Gastroesophageal sphincter (tissue), 4 donors: ENCODE measurements around the gene FBXW5. TPM values are rescaled to one million over a fixed set of nuclear protein-coding genes. Genes with fewer than 3 reads are reported as not detected.

Experiments used
- ATAC-seq: fragments of 150-250 bp; one replicate; pipeline ENCODE4 v1.9.1; 2016; ENCODE audit warnings: mild to moderate bottlenecking, moderate library complexity
- H3K27ac ChIP-seq, 4 donors: fragments of 200-600 bp; sonication (generic) in 3 of 4; 1 replicate in 3 of 4; 2 replicates in 1 of 4; pipeline ENCODE4 v1.5.1; 2016 to 2019
- H3K27me3 ChIP-seq: fragments of 200-600 bp; sonication (generic); one replicate; pipeline ENCODE4 v1.5.1; 2019
- H3K36me3 ChIP-seq, 2 donors: fragments of 200-600 bp; sonication (generic); one replicate each; pipeline ENCODE4 v1.5.1; 2019; ENCODE audit warnings: control low read depth in 1 of 2
- H3K4me1 ChIP-seq, 3 donors: fragments of 200-600 bp; sonication (generic); 1 replicate in 2 of 3; 2 replicates in 1 of 3; pipeline ENCODE4 v1.5.1; 2016 to 2019; ENCODE audit warnings: control low read depth in 2 of 3
- H3K4me3 ChIP-seq, 2 donors: fragments of 200-600 bp; sonication (generic); one replicate each; pipeline ENCODE4 v1.5.1; 2019; ENCODE audit warnings: mild to moderate bottlenecking in 1 of 2, moderate library complexity in 1 of 2
- H3K9me3 ChIP-seq, 3 donors: fragments of 200-600 bp; sonication (generic); one replicate each; pipeline ENCODE4 v1.5.1; 2017 to 2019; ENCODE audit warnings: control low read depth in 2 of 3
- EP300 ChIP-seq: sonication (generic); formaldehyde crosslinking; IDR thresholded peaks from one replicate; pipeline ENCODE4 v1.6.1; 2017; ENCODE audit warnings: antibody characterized with exemption, mild to moderate bottlenecking
- POLR2A ChIP-seq, 2 donors: fragments of 450-650 bp; IDR thresholded peaks; one replicate each; pipeline ENCODE4 v1.6.1; 2017; ENCODE audit warnings: antibody characterized with exemption in 2 of 2, mild to moderate bottlenecking in 2 of 2, moderate library complexity in 1 of 2
- POLR2AphosphoS5 ChIP-seq: sonication (generic); formaldehyde crosslinking; IDR thresholded peaks from one replicate; pipeline ENCODE4 v1.6.1; 2017; ENCODE audit warnings: antibody characterized with exemption
- WGBS, 2 donors: methylation state at CpG; one replicate each; pipeline ENCODE4 v1.1.5; 2018; ENCODE audit warnings: low coverage in 1 of 2; 5-methylcytosine and 5-hydroxymethylcytosine counted together
- total RNA-seq, 4 donors: library from RNA; depleted of rRNA; stranded (reverse); fragments of >200 nt; gene quantifications; one replicate each; pipeline ENCODE4 v1.1.0, GENCODE V29; 2016
- TF ChIP-seq, protein P1 (sequence below), 4 experiments: fragments of 200-600 bp in 2 of 4; fragments of 450-650 bp in 2 of 4; sonication (generic) in 1 of 4; IDR thresholded peaks; one replicate each; pipeline ENCODE4 v1.5.1; 2017 to 2019; ENCODE audit warnings: antibody characterized with exemption in 4 of 4, mild to moderate bottlenecking in 2 of 4, moderate library complexity in 2 of 4

FBXW5 gene
- total RNA-seq, 4 donors from 2014 or later, result 171 to 310 (median 236) TPM

- peaks cover 16% of the 10 kb centered on the region for H3K27me3 ChIP-seq
- H3K36me3 ChIP-seq, result no peaks in the 10 kb centered on the region
- no peak for ATAC-seq
- TF ChIP-seq POLR2A (IDR thresholded peaks at IDR 0.05) (no peak), POLR2AphosphoS5 (no peak), EP300 (no peak)
- TF ChIP-seq, protein P1, sequence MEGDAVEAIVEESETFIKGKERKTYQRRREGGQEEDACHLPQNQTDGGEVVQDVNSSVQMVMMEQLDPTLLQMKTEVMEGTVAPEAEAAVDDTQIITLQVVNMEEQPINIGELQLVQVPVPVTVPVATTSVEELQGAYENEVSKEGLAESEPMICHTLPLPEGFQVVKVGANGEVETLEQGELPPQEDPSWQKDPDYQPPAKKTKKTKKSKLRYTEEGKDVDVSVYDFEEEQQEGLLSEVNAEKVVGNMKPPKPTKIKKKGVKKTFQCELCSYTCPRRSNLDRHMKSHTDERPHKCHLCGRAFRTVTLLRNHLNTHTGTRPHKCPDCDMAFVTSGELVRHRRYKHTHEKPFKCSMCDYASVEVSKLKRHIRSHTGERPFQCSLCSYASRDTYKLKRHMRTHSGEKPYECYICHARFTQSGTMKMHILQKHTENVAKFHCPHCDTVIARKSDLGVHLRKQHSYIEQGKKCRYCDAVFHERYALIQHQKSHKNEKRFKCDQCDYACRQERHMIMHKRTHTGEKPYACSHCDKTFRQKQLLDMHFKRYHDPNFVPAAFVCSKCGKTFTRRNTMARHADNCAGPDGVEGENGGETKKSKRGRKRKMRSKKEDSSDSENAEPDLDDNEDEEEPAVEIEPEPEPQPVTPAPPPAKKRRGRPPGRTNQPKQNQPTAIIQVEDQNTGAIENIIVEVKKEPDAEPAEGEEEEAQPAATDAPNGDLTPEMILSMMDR (IDR thresholded peaks at IDR 0.05), result no peak
- peaks cover 0 to 3% (median 0%) of the 10 kb centered on the region in 3 donors for H3K4me1 ChIP-seq
- 73% methylated on average over 4 of the region's 19 CpGs; no CpG with 5 or more reads in 1 of the 2 donors for WGBS, 2 donors
- no peak overlapping the region for H3K27ac ChIP-seq
- H3K9me3 ChIP-seq, result no peaks in the 10 kb centered on the region
- H3K4me3 ChIP-seq, result no peak overlapping the region
These were observed 15.8 kb upstream of the FBXW5 start for GRCh38 chr9:136960212-136960937.

DNA sequence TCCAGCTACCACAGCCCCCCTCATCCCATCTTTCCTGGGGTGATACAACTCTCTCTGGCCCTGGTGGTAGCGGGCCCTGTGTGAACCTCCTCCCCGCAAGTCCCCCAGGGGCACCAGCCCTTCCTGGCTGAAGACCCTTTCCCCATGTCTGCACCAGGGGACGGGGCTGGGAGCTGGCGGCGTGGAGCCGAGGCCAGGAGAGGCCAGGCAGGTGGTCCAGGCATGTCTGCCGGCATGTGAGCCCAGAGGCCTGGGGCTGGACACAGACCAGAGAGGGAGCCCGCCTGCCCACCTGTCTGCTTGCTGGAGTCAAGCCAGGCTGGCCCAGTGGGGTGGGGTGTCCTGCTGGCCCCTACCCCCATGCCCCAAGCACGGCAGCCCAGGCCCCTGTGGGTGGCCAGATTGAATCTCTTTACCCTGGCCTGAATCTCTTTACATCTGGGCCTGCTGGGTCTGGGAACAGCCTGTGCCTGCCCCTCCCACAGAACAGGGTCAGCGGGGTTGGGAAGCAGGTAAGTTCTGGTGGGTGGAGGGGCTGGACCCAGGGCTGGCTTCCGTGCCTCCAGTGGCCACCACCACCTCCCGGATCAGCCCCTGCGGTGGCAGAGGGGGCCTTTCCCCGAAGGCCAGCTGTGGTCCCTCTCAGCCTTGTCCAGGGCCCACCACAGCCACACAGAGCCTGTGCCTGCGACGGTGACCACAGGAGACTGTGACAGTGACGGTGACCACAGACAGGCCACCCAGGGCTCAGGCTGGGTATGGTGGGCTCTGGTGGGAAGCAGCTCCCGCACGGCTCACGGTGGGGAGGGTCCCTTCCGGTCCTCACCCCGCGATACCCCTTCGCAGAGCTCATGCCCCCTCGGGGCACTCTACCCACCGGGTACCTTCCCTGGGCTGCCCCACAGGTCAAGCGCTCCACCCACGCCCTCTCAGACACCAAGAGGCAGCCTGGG is 14.6 kb upstream of the FBXW5 start:
- H3K36me3 ChIP-seq, result no peaks in the 10 kb centered on the region
- 60 to 100% methylated on average over 2 to 4 of the region's 28 CpGs for WGBS, 2 donors
- H3K27ac ChIP-seq, result no peak overlapping the region
- peaks cover 12% of the 10 kb centered on the region for H3K27me3 ChIP-seq
- H3K9me3 ChIP-seq, result no peaks in the 10 kb centered on the region
- TF ChIP-seq, protein P1 (IDR thresholded peaks at IDR 0.05), result no peak
- TF ChIP-seq EP300 (no peak), POLR2A (IDR thresholded peaks at IDR 0.05) (no peak), POLR2AphosphoS5 (no peak)
- peaks cover 0 to 3% (median 0%) of the 10 kb centered on the region in 3 donors for H3K4me1 ChIP-seq
- H3K4me3 ChIP-seq, result no peak overlapping the region
- no peak for ATAC-seq

DNA sequence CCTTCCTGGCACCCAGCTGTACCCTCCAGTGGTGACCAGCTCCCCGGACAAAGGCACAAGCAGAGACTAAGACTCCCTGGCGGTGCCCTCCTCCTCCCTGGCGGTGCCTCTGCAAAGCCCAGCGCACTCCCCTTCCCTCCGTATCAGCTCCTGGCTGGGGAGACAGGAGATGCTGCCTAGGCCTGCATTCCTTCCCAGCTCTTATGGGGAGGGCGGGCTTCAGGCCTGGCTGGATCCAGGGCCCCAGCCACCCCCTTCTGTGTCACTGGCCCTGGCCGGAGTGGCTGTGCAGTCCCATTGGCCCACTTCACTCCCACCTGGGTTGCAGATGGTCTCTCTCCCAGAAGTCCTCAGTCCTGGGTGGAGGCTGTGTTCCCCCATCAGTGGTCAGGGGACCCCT is 13.9 kb upstream of the FBXW5 start:
- WGBS, 2 donors, result 91% methylated on average over 5 of the region's 7 CpGs; no CpG with 5 or more reads in 1 of the 2 donors
- TF ChIP-seq, protein P1 (IDR thresholded peaks at IDR 0.05), result no peak
- no peak for TF ChIP-seq EP300
- no peak for TF ChIP-seq POLR2AphosphoS5
- TF ChIP-seq POLR2A (IDR thresholded peaks at IDR 0.05), result no peak
- Histone ChIP-seq H3K27ac (no peak overlapping the region), H3K27me3 (peaks cover 12% of the 10 kb centered on the region), H3K4me3 (no peak overlapping the region), H3K36me3 (no peaks in the 10 kb centered on the region), H3K9me3 (no peaks in the 10 kb centered on the region), H3K4me1 (peaks cover 0 to 3% (median 0%) of the 10 kb centered on the region in 3 donors)
- ATAC-seq, result no peak

GRCh38 chr9:136957901-136958300 is 13.4 kb upstream of the FBXW5 start:
- 92% methylated on average over 2 of the region's 6 CpGs; no CpG with 5 or more reads in 1 of the 2 donors for WGBS, 2 donors
- Histone ChIP-seq H3K27me3 (peaks cover 12% of the 10 kb centered on the region), H3K4me3 (no peak overlapping the region), H3K27ac (no peak overlapping the region), H3K36me3 (no peaks in the 10 kb centered on the region), H3K4me1 (peaks cover 0 to 3% (median 0%) of the 10 kb centered on the region in 3 donors), H3K9me3 (no peaks in the 10 kb centered on the region)
- no peak for TF ChIP-seq POLR2A (IDR thresholded peaks at IDR 0.05)
- TF ChIP-seq, protein P1 (IDR thresholded peaks at IDR 0.05), result no peak
- no peak for TF ChIP-seq POLR2AphosphoS5
- no peak for ATAC-seq
